BLaER1 treated with 17β-estradiol and CSF1 and Interleukin-3, amounts not matched to agents 10 nM and 100 nM (cell line): Measurements from ENCODE around the gene PHKG2.

Experiments
- H3K27ac ChIP-seq, 11 experiments: shearing (Covaris generic); formaldehyde crosslinking; 2 replicates each; pipeline ENCODE4 v1.8.1; 2022
- H3K27me3 ChIP-seq, 11 experiments: shearing (Covaris generic); formaldehyde crosslinking; 2 replicates each; pipeline ENCODE4 v1.8.1; 2022
- H3K36me3 ChIP-seq, 11 experiments: shearing (Covaris generic); formaldehyde crosslinking; 2 replicates each; pipeline ENCODE4 v1.8.1; 2022
- H3K4me1 ChIP-seq, 10 experiments: shearing (Covaris generic); formaldehyde crosslinking; 2 replicates each; pipeline ENCODE4 v1.8.1; 2022
- H3K4me2 ChIP-seq, 11 experiments: shearing (Covaris generic); formaldehyde crosslinking; 2 replicates each; pipeline ENCODE4 v1.8.1; 2022
- H3K4me3 ChIP-seq, 10 experiments: shearing (Covaris generic); formaldehyde crosslinking; 2 replicates each; pipeline ENCODE4 v1.8.1; 2022
- H3K9ac ChIP-seq, 11 experiments: shearing (Covaris generic); formaldehyde crosslinking; 2 replicates each; pipeline ENCODE4 v1.8.1; 2022
- H3K9me3 ChIP-seq, 11 experiments: shearing (Covaris generic); formaldehyde crosslinking; replicated peaks in 1 of 11; 2 replicates each; pipeline ENCODE4 v1.8.1; 2022
- H4K20me1 ChIP-seq, 11 experiments: shearing (Covaris generic); formaldehyde crosslinking; 2 replicates each; pipeline ENCODE4 v1.8.1; 2022
- Cebpa-rat ChIP-seq, 11 experiments: shearing (Covaris generic); IDR thresholded peaks; 2 replicates each; pipeline ENCODE4 v1.8.1; 2022

The PHKG2 gene

DNA sequence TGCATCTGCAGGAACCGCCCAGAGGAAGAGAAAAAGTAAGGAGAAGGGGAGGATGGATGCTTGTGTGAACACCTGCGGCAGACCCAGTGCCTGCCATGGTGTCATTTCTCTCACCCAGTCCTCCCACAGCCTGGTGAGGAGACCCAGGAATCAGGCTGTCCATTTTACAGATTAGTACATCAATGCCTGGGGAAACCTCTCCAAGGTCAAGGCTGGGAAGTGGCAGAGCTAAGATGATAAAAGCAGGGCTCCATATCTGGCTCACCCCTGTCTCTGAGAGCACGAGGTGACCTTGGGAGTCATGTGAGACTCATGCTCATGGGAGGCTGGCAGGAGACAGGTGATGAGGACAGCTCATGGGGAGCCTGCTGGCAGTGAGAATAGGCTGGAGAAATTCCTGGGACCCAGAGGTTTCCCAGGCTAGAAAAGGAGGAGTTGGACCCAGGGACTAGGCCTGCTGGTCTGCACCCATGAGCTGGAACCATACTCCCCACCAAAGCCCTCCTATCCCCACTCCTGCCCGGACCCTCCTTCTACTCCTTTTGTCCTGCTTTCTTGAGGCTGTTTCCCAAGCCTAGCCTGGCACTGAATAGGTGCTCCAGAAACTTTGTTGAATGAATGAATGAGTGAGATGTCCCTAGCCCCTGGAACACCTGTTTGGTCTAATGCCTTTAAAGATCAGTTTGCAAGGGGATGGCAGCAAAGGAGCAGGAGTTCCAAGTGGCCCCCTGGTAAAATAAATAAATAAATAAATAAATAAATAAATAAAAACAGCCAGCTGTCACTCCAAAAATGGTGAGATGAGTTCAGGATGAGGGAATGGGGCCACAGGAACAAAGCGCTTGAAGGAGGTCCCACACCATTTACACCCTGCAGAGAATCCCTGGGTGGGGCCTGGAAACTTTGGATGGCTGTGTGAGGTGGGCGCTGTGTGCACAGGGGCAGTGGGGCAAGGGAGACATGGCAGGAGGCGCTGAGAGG is 37.2 kb downstream of the PHKG2 start:
- Histone ChIP-seq H3K36me3 (peaks cover 34 to 51% (median 46%) of the 10 kb centered on the region in 11 experiments), H3K4me1 (peaks cover 22 to 30% (median 27%) of the 10 kb centered on the region in 10 experiments), H3K4me2 (peak overlapping the region; percentile 88 to 99 (median 97)), H3K9ac (peak overlapping the region; percentile 89 to 97 (median 96)), H3K27me3 (no peaks in the 10 kb centered on the region), H3K9me3 (no peaks in the 10 kb centered on the region), H3K27ac (peak overlapping the region in 5 of 11 experiments; percentile 90 to 95 (median 92); a peak in 7 of 22 replicates), H3K4me3 (peak overlapping the region; percentile 71 to 98 (median 91)), H4K20me1 (peaks cover 0 to 52% (median 29%) of the 10 kb centered on the region in 11 experiments; a peak in 16 of 22 replicates)
- no peak for TF ChIP-seq Cebpa-rat (IDR thresholded peaks at IDR 0.05)

DNA sequence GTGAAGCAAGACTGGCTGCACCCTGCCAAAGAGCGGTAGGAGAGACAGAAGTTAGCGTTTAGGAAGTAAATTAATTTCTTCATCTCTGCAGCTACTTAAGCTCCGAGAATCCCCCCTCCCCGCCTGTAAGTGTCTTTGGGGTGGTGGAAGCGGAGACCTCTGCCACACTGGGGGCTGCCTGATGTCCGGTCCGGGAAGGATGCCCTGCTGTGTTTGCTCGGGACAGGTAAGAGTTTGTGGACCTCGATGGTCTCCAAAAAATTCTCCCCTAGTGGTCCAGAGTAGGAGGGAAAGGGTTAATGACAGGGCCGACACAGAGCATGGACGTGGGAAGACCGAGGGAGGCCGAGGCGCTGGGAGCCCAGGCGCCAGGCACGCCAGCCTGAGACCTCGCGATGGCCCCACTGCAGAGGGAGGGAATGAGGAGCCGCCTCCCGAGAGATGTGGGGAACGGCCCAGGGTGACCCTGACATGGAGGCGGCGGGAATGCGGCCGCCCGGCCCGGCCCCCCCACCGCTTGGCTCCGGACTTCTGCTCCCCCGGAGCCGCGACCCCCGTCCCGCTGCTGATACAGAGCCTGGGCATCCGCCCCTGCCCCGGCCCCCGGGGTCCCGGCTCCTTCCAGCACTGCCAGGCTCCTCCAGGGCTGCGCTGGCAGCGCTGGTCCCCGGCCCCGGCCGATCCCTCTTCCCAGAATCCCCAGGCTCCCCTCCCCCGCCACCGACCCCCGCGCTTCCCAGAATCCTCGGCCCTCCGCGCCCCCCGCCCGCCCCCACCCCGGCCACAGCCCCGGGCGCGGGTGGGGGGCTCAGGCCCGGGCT is 38.1 kb downstream of the PHKG2 start:
- Histone ChIP-seq H3K9ac (peak overlapping the region; percentile 89 to 97 (median 96)), H3K4me3 (peak overlapping the region; percentile 71 to 98 (median 91)), H3K9me3 (no peaks in the 10 kb centered on the region), H3K27me3 (no peaks in the 10 kb centered on the region), H3K4me2 (peak overlapping the region; percentile 88 to 99 (median 97)), H3K27ac (peak overlapping the region; percentile 85 to 95 (median 92)), H3K36me3 (peaks cover 28 to 42% (median 37%) of the 10 kb centered on the region in 11 experiments), H3K4me1 (peaks cover 22 to 30% (median 27%) of the 10 kb centered on the region in 10 experiments), H4K20me1 (peaks cover 0 to 43% (median 26%) of the 10 kb centered on the region in 11 experiments; a peak in 14 of 22 replicates)
- no peak for TF ChIP-seq Cebpa-rat (IDR thresholded peaks at IDR 0.05)

DNA sequence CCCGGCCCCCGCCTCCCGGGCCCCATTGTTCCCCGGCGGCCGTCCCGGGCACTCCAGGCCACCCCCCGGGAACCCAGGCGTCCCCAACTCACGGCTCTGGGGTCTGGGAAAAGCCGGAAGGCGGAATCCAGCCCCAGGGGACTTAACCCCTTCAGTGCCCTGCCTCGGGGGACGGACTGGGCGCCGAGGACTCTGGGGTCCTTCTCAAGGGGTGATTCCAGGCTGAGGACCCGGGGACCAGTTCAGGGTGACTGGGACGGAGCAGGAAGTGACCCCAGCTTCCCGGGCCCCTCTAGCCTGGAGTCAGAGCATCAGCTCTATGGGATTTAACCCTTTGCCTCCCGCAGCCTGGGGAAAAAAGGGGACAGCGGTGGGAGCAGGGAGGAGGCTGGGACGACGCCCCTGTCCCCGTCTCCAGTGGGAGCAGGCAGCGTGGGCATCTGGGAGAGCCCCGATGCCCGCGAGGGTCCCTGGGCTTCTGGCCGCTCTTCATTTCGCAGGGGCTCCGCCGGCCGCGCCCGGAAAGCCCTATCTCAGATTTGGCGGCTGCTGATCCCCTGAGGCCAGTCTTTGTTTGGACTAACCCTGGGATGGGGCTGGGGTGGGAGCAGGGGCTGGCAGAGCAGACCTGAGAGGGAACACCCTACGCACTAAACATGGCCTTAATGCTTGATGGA is 38.8 kb downstream of the PHKG2 start, which contains the start of gene ZNF629:
Gene ZNF629 (minus strand): TSS at position 270 of the 677 bp plus-strand sequence. CDS start 2,723 bp downstream, outside the sequence.
- peak within 1 kb of the TSS; percentile 85 to 95 (median 92) for H3K27ac ChIP-seq
- TF ChIP-seq Cebpa-rat (IDR thresholded peaks at IDR 0.05): no peak

DNA sequence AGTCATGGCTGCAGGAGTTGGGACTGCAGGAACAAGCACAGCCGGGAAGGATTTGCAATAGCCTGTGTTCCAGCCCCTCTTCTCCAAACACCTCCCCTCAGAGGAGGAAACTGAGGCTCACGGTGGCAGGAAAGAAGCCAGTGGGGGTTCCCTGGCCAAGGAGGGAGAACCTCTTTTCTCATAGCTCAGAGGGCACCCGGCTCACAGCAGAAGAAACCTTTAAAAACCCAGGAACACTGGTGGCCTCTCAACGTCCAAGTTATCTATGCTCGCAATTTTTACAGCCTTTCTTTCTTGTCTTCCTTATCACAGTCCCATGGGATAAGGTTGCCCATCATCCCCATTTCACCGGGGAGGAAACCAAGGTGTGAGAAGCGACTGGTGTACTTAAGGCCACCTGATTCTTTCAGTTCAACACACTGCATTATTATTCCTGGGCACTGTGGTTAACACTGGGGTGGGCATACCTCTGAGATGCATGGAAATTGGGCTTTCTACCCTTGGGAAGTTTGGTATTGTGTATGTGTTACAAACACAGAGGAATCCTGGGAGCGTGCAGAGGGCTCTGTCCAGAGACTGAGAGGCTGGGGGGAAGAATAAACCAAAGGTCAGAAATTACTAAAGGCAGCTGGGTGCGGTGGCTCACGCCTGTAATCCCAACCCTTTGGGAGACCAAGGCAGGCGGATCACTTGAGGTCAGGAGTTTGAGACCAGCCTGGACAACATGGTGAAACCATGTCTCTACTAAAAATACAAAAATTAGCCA is 39.6 kb downstream of the PHKG2 start:
- no peaks in the 10 kb centered on the region for H3K27me3 ChIP-seq
- no peak for TF ChIP-seq Cebpa-rat (IDR thresholded peaks at IDR 0.05)
- peaks cover 13 to 28% (median 22%) of the 10 kb centered on the region in 11 experiments for H3K36me3 ChIP-seq
- peak overlapping the region; percentile 83 to 97 (median 91) for H3K4me2 ChIP-seq
- peak overlapping the region; percentile 71 to 98 (median 91) for H3K4me3 ChIP-seq
- H3K9ac ChIP-seq: peak overlapping the region; percentile 89 to 97 (median 96)
- H3K4me1 ChIP-seq: peaks cover 22 to 30% (median 27%) of the 10 kb centered on the region in 10 experiments
- H3K9me3 ChIP-seq: no peaks in the 10 kb centered on the region
- peaks cover 0 to 28% (median 11%) of the 10 kb centered on the region in 11 experiments; a peak in 12 of 22 replicates for H4K20me1 ChIP-seq
- peak overlapping the region; percentile 85 to 95 (median 92) for H3K27ac ChIP-seq

More for the DNA sequence above, 38.8 kb downstream of the PHKG2 start, which contains the start of gene ZNF629:
- Histone ChIP-seq H3K4me2 (peak within 1 kb of the TSS; percentile 88 to 99 (median 97)), H3K4me1 (peaks cover 22 to 30% (median 27%) of the 10 kb centered on the region in 10 experiments), H3K9me3 (no peaks in the 10 kb centered on the region), H3K27me3 (no peaks in the 10 kb centered on the region), H3K9ac (peak within 1 kb of the TSS; percentile 89 to 97 (median 96)), H3K4me3 (peak within 1 kb of the TSS; percentile 71 to 98 (median 91)), H4K20me1 (peaks cover 0 to 35% (median 18%) of the 10 kb centered on the region in 11 experiments; a peak in 13 of 22 replicates), H3K36me3 (peaks cover 20 to 35% (median 29%) of the 10 kb centered on the region in 11 experiments)

DNA sequence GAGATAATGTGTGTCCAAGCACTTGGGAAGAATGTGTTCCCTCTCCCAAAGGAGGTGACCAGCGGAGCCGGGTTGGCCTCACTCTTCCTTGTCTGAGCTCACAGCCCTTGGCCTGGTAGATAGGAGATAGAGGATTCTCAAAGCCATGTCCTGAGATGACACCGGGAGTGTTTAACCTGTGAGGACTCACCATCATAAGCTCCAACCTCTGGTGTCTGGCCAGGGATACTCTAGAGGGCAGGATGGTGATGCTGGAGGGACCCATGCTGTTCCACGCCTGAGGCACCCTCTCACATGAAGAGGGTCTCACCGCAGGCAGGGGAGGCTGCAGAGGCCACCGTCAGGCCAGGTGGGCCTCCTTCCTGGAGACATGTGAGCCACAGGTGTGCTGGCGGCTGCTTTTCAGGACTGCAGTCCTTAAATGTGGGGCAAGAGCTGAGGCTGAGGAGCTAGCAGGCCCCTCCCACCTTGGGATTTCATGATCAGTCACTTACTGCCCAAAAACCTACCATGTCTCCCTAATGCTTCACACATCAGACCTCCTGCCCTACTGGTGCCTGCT is 45.4 kb downstream of the PHKG2 start:
- Histone ChIP-seq H3K9me3 (no peaks in the 10 kb centered on the region), H3K27me3 (no peaks in the 10 kb centered on the region), H4K20me1 (no peaks in the 10 kb centered on the region), H3K9ac (no peak overlapping the region), H3K4me3 (no peak overlapping the region), H3K27ac (no peak overlapping the region), H3K4me2 (no peak overlapping the region), H3K36me3 (no peaks in the 10 kb centered on the region), H3K4me1 (peaks cover 0 to 4% (median 2%) of the 10 kb centered on the region in 10 experiments; a peak in 18 of 20 replicates)
- no peak for TF ChIP-seq Cebpa-rat (IDR thresholded peaks at IDR 0.05)

DNA sequence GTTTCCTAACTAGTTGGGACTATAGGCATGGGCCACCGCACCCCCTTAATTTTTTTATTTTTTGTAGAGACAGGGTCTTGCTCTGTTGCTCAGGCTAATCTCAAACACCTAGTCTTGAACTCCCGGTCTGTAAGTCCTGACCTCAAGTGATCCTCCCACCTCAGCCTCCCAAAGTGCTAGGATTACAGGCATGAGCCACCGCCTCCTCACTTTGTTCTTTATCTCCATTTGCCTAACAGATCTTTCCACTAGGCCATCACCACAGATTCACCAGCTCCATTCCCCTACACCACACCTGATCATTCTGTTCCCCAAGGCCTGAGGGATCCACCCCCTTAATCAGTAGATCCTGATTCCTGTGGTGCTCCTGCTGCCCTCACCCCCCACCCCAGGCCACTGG is 46.4 kb downstream of the PHKG2 start:
- Histone ChIP-seq H3K4me2 (no peak overlapping the region), H3K27me3 (no peaks in the 10 kb centered on the region), H3K9me3 (no peaks in the 10 kb centered on the region), H4K20me1 (no peaks in the 10 kb centered on the region), H3K36me3 (no peaks in the 10 kb centered on the region), H3K27ac (no peak overlapping the region), H3K4me3 (no peak overlapping the region), H3K4me1 (no peaks in the 10 kb centered on the region), H3K9ac (no peak overlapping the region)
- no peak for TF ChIP-seq Cebpa-rat (IDR thresholded peaks at IDR 0.05)

DNA sequence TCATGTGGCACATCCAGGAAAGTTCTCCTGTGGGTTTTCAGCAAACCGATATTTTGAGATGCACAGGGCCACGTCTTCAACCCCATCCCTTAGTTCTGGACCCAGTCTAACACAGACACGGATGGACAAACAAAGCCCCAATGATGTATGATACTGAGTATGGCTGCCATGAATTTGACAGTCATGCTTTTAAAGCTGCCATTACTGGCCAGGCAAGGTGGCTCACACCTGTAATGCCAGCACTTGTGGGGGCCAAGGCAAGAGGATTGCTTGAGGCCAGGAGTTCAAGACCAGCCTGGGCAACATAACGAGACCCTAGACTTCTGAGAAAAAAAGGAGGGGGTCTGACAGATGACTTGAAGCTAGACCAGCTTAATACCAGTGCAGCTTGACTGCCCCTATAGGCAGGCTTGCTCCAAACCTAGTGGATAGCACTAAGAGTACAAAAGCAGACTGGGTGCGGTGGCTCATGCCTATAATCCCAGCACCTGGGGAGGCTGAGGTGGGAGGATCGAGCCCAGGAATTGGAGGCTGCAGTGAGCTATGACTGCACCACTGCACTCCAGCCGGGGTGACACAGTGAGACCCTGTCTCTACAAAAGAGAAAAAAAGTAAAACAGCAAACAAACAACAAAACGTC is 49.6 kb downstream of the PHKG2 start:
- TF ChIP-seq Cebpa-rat (IDR thresholded peaks at IDR 0.05): no peak

More for the DNA sequence above, 49.6 kb downstream of the PHKG2 start:
- Histone ChIP-seq H3K27me3 (no peaks in the 10 kb centered on the region), H3K4me3 (no peak overlapping the region), H4K20me1 (no peaks in the 10 kb centered on the region), H3K27ac (no peak overlapping the region), H3K9ac (no peak overlapping the region), H3K9me3 (no peaks in the 10 kb centered on the region), H3K4me2 (no peak overlapping the region), H3K4me1 (peaks cover 0 to 6% (median 0%) of the 10 kb centered on the region in 10 experiments; a peak in 6 of 20 replicates), H3K36me3 (no peaks in the 10 kb centered on the region)
